Activated T-helper 17 cell treated with anti-CD3 and anti-CD28 coated beads, Interleukin-2, amount 50 U/mL, for 72 hours (primary cell): Measurements from ENCODE around the gene PGC. TPM values are rescaled to one million over a fixed set of nuclear protein-coding genes. Genes with fewer than 3 reads are reported as not detected.

Experiments
- ATAC-seq: fragments of 150-1000 bp; cut with Tn5 transposase; replicated peaks from 2 replicates; pipeline ENCODE4 v1.10.0; 2021; ENCODE audit warnings: mild to moderate bottlenecking, moderate library complexity
- H3K27ac Mint-ChIP-seq: one replicate; pipeline ENCODE4 v1.8.0; 2022; ENCODE audit warnings: mixed read lengths
- H3K27me3 Mint-ChIP-seq: one replicate; pipeline ENCODE4 v1.8.0; 2022; ENCODE audit warnings: mixed read lengths
- H3K36me3 Mint-ChIP-seq: one replicate; pipeline ENCODE4 v1.8.0; 2022; ENCODE audit warnings: low read depth, mild to moderate bottlenecking, mixed read lengths
- H3K4me1 Mint-ChIP-seq: one replicate; pipeline ENCODE4 v1.8.0; 2022; ENCODE audit warnings: mixed read lengths
- H3K4me3 Mint-ChIP-seq: one replicate; pipeline ENCODE4 v1.8.0; 2022; ENCODE audit warnings: mild to moderate bottlenecking, mixed read lengths
- H3K9me3 Mint-ChIP-seq: one replicate; pipeline ENCODE4 v1.8.0; 2022; ENCODE audit warnings: mixed read lengths
- total RNA-seq, 2 donors: library from RNA; stranded (reverse); gene quantifications; one replicate each; pipeline ENCODE4 v1.2.3, GENCODE V29; 2022

The PGC gene
- total RNA-seq, 2 donors from 2014 or later, result not detected

- H3K4me1 Mint-ChIP-seq, result no peaks in the 10 kb centered on the region
- no peaks in the 10 kb centered on the region for H3K27me3 Mint-ChIP-seq
- no peaks in the 10 kb centered on the region for H3K36me3 Mint-ChIP-seq
- ATAC-seq, result no peak
- no peaks in the 10 kb centered on the region for H3K9me3 Mint-ChIP-seq
- no peak overlapping the region for H3K4me3 Mint-ChIP-seq
- no peak overlapping the region for H3K27ac Mint-ChIP-seq
These were observed 3.6 kb downstream of the PGC start for GRCh38 chr6:41743406-41744235.

GRCh38 chr6:41741625-41742490 is 5.3 kb downstream of the PGC start:
- no peak overlapping the region for H3K27ac Mint-ChIP-seq
- H3K27me3 Mint-ChIP-seq, result no peaks in the 10 kb centered on the region
- no peaks in the 10 kb centered on the region for H3K9me3 Mint-ChIP-seq
- no peak overlapping the region for H3K4me3 Mint-ChIP-seq
- no peaks in the 10 kb centered on the region for H3K36me3 Mint-ChIP-seq
- H3K4me1 Mint-ChIP-seq, result no peaks in the 10 kb centered on the region
- ATAC-seq, result no peak

- no peak for ATAC-seq
- H3K27me3 Mint-ChIP-seq, result no peaks in the 10 kb centered on the region
- no peak overlapping the region for H3K27ac Mint-ChIP-seq
- no peaks in the 10 kb centered on the region for H3K36me3 Mint-ChIP-seq
- no peaks in the 10 kb centered on the region for H3K4me1 Mint-ChIP-seq
- H3K9me3 Mint-ChIP-seq, result no peaks in the 10 kb centered on the region
- H3K4me3 Mint-ChIP-seq, result no peak overlapping the region
These were observed 6.6 kb downstream of the PGC start for GRCh38 chr6:41740366-41741162.

- no peaks in the 10 kb centered on the region for H3K36me3 Mint-ChIP-seq
- no peak overlapping the region for H3K4me3 Mint-ChIP-seq
- no peaks in the 10 kb centered on the region for H3K9me3 Mint-ChIP-seq
- H3K4me1 Mint-ChIP-seq, result no peaks in the 10 kb centered on the region
- no peaks in the 10 kb centered on the region for H3K27me3 Mint-ChIP-seq
- H3K27ac Mint-ChIP-seq, result no peak overlapping the region
- ATAC-seq, result no peak
These were observed 8.2 kb downstream of the PGC start for GRCh38 chr6:41739041-41739440.

GRCh38 chr6:41737591-41738130 is 9.5 kb downstream of the PGC start:
- Mint-ChIP-seq H3K36me3 (no peaks in the 10 kb centered on the region), H3K4me1 (peaks cover 1% of the 10 kb centered on the region), H3K4me3 (no peak overlapping the region), H3K9me3 (no peaks in the 10 kb centered on the region), H3K27me3 (no peaks in the 10 kb centered on the region), H3K27ac (no peak overlapping the region)
- no peak for ATAC-seq

GRCh38 chr6:41736800-41737555 is 10.2 kb downstream of the PGC start:
- ATAC-seq, result no peak
- Mint-ChIP-seq H3K4me3 (no peak overlapping the region), H3K9me3 (no peaks in the 10 kb centered on the region), H3K4me1 (peaks cover 6% of the 10 kb centered on the region), H3K36me3 (no peaks in the 10 kb centered on the region), H3K27ac (no peak overlapping the region), H3K27me3 (no peaks in the 10 kb centered on the region)

- peaks cover 6% of the 10 kb centered on the region for H3K4me1 Mint-ChIP-seq
- no peak for ATAC-seq
- H3K9me3 Mint-ChIP-seq, result no peaks in the 10 kb centered on the region
- H3K36me3 Mint-ChIP-seq, result no peaks in the 10 kb centered on the region
- H3K4me3 Mint-ChIP-seq, result peak overlapping the region; percentile 60
- H3K27me3 Mint-ChIP-seq, result no peaks in the 10 kb centered on the region
- H3K27ac Mint-ChIP-seq, result no peak overlapping the region
These were observed 10.9 kb downstream of the PGC start for GRCh38 chr6:41736186-41736733.

GRCh38 chr6:41735427-41736185 is 11.6 kb downstream of the PGC start, which contains the start of gene TFEB:
Gene TFEB (minus strand): TSS chr6:41735608. CDS start chr6:41691213, 44,395 bp downstream.
- no peaks in the 10 kb centered on the region for H3K9me3 Mint-ChIP-seq
- peak; percentile 81 for ATAC-seq
- no peaks in the 10 kb centered on the region for H3K27me3 Mint-ChIP-seq
- H3K36me3 Mint-ChIP-seq, result no peaks in the 10 kb centered on the region
- H3K4me1 Mint-ChIP-seq, result peaks cover 10% of the 10 kb centered on the region
- no peak within 1 kb of the TSS for H3K27ac Mint-ChIP-seq
- H3K4me3 Mint-ChIP-seq, result peak within 1 kb of the TSS; percentile 80

GRCh38 chr6:41734666-41735426 is 12.4 kb downstream of the PGC start:
- Mint-ChIP-seq H3K4me3 (peak overlapping the region; percentile 80), H3K9me3 (no peaks in the 10 kb centered on the region), H3K27me3 (no peaks in the 10 kb centered on the region), H3K27ac (no peak overlapping the region), H3K36me3 (no peaks in the 10 kb centered on the region), H3K4me1 (peaks cover 18% of the 10 kb centered on the region)
- peak; percentile 40 for ATAC-seq

GRCh38 chr6:41733707-41734665 is 13.2 kb downstream of the PGC start:
- H3K27ac Mint-ChIP-seq, result peak overlapping the region; percentile 79
- no peaks in the 10 kb centered on the region for H3K36me3 Mint-ChIP-seq
- peak overlapping the region; percentile 80 for H3K4me3 Mint-ChIP-seq
- no peaks in the 10 kb centered on the region for H3K27me3 Mint-ChIP-seq
- no peaks in the 10 kb centered on the region for H3K9me3 Mint-ChIP-seq
- peak; percentile 64 for ATAC-seq
- H3K4me1 Mint-ChIP-seq, result peaks cover 18% of the 10 kb centered on the region

GRCh38 chr6:41733360-41733706 is 13.9 kb downstream of the PGC start:
- ATAC-seq, result no peak
- no peak overlapping the region for H3K27ac Mint-ChIP-seq
- H3K9me3 Mint-ChIP-seq, result no peaks in the 10 kb centered on the region

More at GRCh38 chr6:41733360-41733706, 13.9 kb downstream of the PGC start:
- Mint-ChIP-seq H3K4me1 (peaks cover 18% of the 10 kb centered on the region), H3K27me3 (no peaks in the 10 kb centered on the region), H3K36me3 (no peaks in the 10 kb centered on the region), H3K4me3 (peak overlapping the region; percentile 80)
